ENCODE results near the gene PTRHD1. TPM values are rescaled to one million over a fixed set of nuclear protein-coding genes. Genes with fewer than 3 reads are reported as not detected.

The PTRHD1 gene
- total and polyA plus RNA-seq, 10 of the 15 experiments (the other 5 are each of a cell fraction or from before 2014, with no cell fraction given): 15.9 to 64.2 (median 45.0) TPM

GRCh38 chr2:24771764-24772586 is 21.2 kb downstream of the PTRHD1 start (continued):
- no peak for TF ChIP-seq SMARCA5 (IDR thresholded peaks at IDR 0.05)
- TF ChIP-seq RCOR1 (conservative IDR thresholded peaks at IDR 0.05; ENCODE audit: low read depth, low read length): no peak
- TF ChIP-seq YY1 (IDR thresholded peaks at IDR 0.05; ENCODE audit: low read depth, low read length): no peak
- TF ChIP-seq BCL3 (IDR thresholded peaks at IDR 0.05; ENCODE audit: borderline replicate concordance, insufficient read depth, low read depth, low read length, poor library complexity, severe bottlenecking): no peak
- TF ChIP-seq TCF12 (IDR thresholded peaks at IDR 0.05; ENCODE audit: low read depth, low read length): no peak

- in situ Hi-C loops (cut with MboI) (no loop called here), intact Hi-C loops (cut with micrococcal nuclease; ENCODE audit: unreplicated experiment) (no loop called here)
- POLR2A ChIA-PET: no interaction called here
- H3K36me3 ChIP-seq (ENCODE audit: control insufficient read depth in 2 of 2, insufficient read depth in 2 of 2, low read length in 1 of 2): peaks cover 2 to 8% of the 10 kb centered on the region in 2 experiments; a peak in 2 of 4 replicates
- H3K4me1 ChIP-seq (ENCODE audit: control insufficient read depth, insufficient read depth, low read length): 0 out of 2 replicates have a peak, but pooled peaks cover 6% of the 10 kb centered on the region
- ATAC-seq: no peak
- no peak for TF ChIP-seq MEF2B (IDR thresholded peaks at IDR 0.05; ENCODE audit: partially characterized antibody, poor library complexity, severe bottlenecking)
- TF ChIP-seq MYB (IDR thresholded peaks at IDR 0.05; ENCODE audit: borderline replicate concordance, low read depth, low read length): no peak
- no peak for TF ChIP-seq NR2F1 (conservative IDR thresholded peaks at IDR 0.05)
- TF ChIP-seq STAT3 (IDR thresholded peaks at IDR 0.05; ENCODE audit: low read depth, low read length): no peak
- no peak overlapping the region for H2AFZ ChIP-seq (ENCODE audit: control insufficient read depth, low read depth, low read length)
- no peaks in the 10 kb centered on the region for H4K20me1 ChIP-seq (ENCODE audit: control insufficient read depth, insufficient read depth)
- H3K27ac ChIP-seq (ENCODE audit: control insufficient read depth, insufficient read depth): no peak overlapping the region
- H3K79me2 ChIP-seq (ENCODE audit: control insufficient read depth, insufficient read depth, low read length): no peaks in the 10 kb centered on the region
- RAD21 ChIA-PET (ENCODE audit: unreplicated experiment): no interaction called here
- SMC1A ChIA-PET (ENCODE audit: uncharacterized antibody, unreplicated experiment): interaction anchor here (0.9 kb wide), 1 partner anchor 9 kb away, joined by 3 read pairs; no protein-coding TSS in a partner anchor
- CTCF ChIA-PET: no interaction called here
- no TSS peak for BruUV-seq (replicated peaks)
- H3K27me3 ChIP-seq (replicated peaks in 1 of 2; ENCODE audit: control insufficient read depth in 2 of 2, insufficient read depth in 2 of 2, low read length in 1 of 2): no peaks in the 10 kb centered on the region
- FAIRE-seq: no peak
- H3K9ac ChIP-seq (ENCODE audit: control insufficient read depth, insufficient read depth, low read length): no peak overlapping the region
- no peak overlapping the region for H3K4me3 ChIP-seq
- H3K9me3 ChIP-seq (replicated peaks; ENCODE audit: control insufficient read depth, insufficient read depth, low read length): no peaks in the 10 kb centered on the region
- H3K4me2 ChIP-seq (ENCODE audit: control insufficient read depth, insufficient read depth): no peak overlapping the region
- DNase-seq (ENCODE audit: low read depth, low spot score): no peak
- 93% methylated on average over 5 of the region's 5 CpGs for WGBS (ENCODE audit: insufficient coverage, insufficient replicate concordance, low lambda C conversion rate, missing lambda C conversion rate)
Observed at GRCh38 chr2:24771061-24771460, 22.1 kb downstream of the PTRHD1 start.
